Tibial artery (tissue), 4 donors: ENCODE data around the gene HSPBAP1.

Experiments
- DNase-seq, 2 donors: peaks; one replicate each; pipeline ENCODE4 v3.0.0-alpha.2; 2019
- H3K27ac ChIP-seq, 2 donors: fragments of 200-600 bp; sonication (generic) in 1 of 2; 1 replicate in 1 of 2; 2 replicates in 1 of 2; pipeline ENCODE4 v1.5.1; 2018 to 2019; ENCODE audit warnings: mild to moderate bottlenecking in 1 of 2
- H3K27me3 ChIP-seq, 2 donors: fragments of 200-600 bp; sonication (generic) in 1 of 2; one replicate each; pipeline versions ENCODE4 v1.5.1 to v1.6.0; 2016 to 2019
- H3K36me3 ChIP-seq, 3 donors: fragments of 200-600 bp; sonication (generic) in 2 of 3; one replicate each; pipeline ENCODE4 v1.5.1; 2016 to 2019; ENCODE audit warnings: mild to moderate bottlenecking in 2 of 3
- H3K4me1 ChIP-seq, 4 donors: fragments of 200-600 bp; sonication (generic) in 2 of 4; 1 replicate in 3 of 4; 2 replicates in 1 of 4; pipeline ENCODE4 v1.5.1; 2016 to 2019
- H3K4me3 ChIP-seq, 2 donors: fragments of 200-600 bp; sonication (generic) in 1 of 2; 1 replicate in 1 of 2; 2 replicates in 1 of 2; pipeline ENCODE4 v1.5.1; 2018 to 2019; ENCODE audit warnings: mild to moderate bottlenecking in 2 of 2
- H3K9me3 ChIP-seq, 3 donors: fragments of 200-600 bp; sonication (generic) in 1 of 3; one replicate each; pipeline ENCODE4 v1.5.1; 2016 to 2019
- CTCF ChIP-seq, 2 experiments: fragments of 200-600 bp in 1 of 2; fragments of 450-650 bp in 1 of 2; IDR thresholded peaks; one replicate each; pipeline ENCODE4 v1.5.1; 2017 to 2019; ENCODE audit warnings: antibody characterized with exemption in 2 of 2, mild to moderate bottlenecking in 1 of 2, moderate library complexity in 1 of 2
- intact Hi-C: fragments of 100-400 bp; cut with DNase I; formaldehyde crosslinking; loops from one replicate; pipeline ENCODE4 v1.15.0; 2023; ENCODE audit warnings: low total_unique reads

Gene HSPBAP1

GRCh38 chr3:122730240-122730639 lies 63.4 kb downstream of the HSPBAP1 start:
- DNase-seq = no peak
- H3K9me3 ChIP-seq = peaks cover 0 to 2% (median 0%) of the 10 kb centered on the region in 3 donors
- H3K4me1 ChIP-seq = no peaks in the 10 kb centered on the region
- H3K4me3 ChIP-seq = no peak overlapping the region
- no peak overlapping the region for H3K27ac ChIP-seq
- no peaks in the 10 kb centered on the region for H3K27me3 ChIP-seq
- intact Hi-C loops = no loop called here
- peaks cover 10 to 21% (median 13%) of the 10 kb centered on the region in 3 donors for H3K36me3 ChIP-seq
- TF ChIP-seq CTCF (IDR thresholded peaks at IDR 0.05) = no peak

GRCh38 chr3:122728756-122729514 lies 64.7 kb downstream of the HSPBAP1 start:
- DNase-seq = no peak
- no peak overlapping the region for H3K27ac ChIP-seq
- H3K27me3 ChIP-seq = no peaks in the 10 kb centered on the region
- peaks cover 0 to 2% (median 0%) of the 10 kb centered on the region in 3 donors for H3K9me3 ChIP-seq
- H3K4me1 ChIP-seq = no peaks in the 10 kb centered on the region
- no peak overlapping the region for H3K4me3 ChIP-seq
- TF ChIP-seq CTCF (IDR thresholded peaks at IDR 0.05) = no peak
- peaks cover 10 to 21% (median 13%) of the 10 kb centered on the region in 3 donors for H3K36me3 ChIP-seq
- intact Hi-C loops = no loop called here

- Histone ChIP-seq H3K36me3 (peaks cover 10 to 17% (median 11%) of the 10 kb centered on the region in 3 donors), H3K9me3 (no peaks in the 10 kb centered on the region), H3K27me3 (no peaks in the 10 kb centered on the region), H3K4me1 (no peaks in the 10 kb centered on the region), H3K27ac (no peak overlapping the region), H3K4me3 (no peak overlapping the region)
- intact Hi-C loops = no loop called here
- no peak for TF ChIP-seq CTCF (IDR thresholded peaks at IDR 0.05)
- no peak for DNase-seq
Measured at GRCh38 chr3:122728186-122728585, 65.4 kb downstream of the HSPBAP1 start.

GRCh38 chr3:122727766-122728165 lies 65.9 kb downstream of the HSPBAP1 start:
- Histone ChIP-seq H3K4me3 (no peak overlapping the region), H3K4me1 (no peaks in the 10 kb centered on the region), H3K27me3 (no peaks in the 10 kb centered on the region), H3K36me3 (peaks cover 10 to 20% (median 12%) of the 10 kb centered on the region in 3 donors), H3K27ac (no peak overlapping the region), H3K9me3 (no peaks in the 10 kb centered on the region)
- intact Hi-C loops = no loop called here
- no peak for DNase-seq
- no peak for TF ChIP-seq CTCF (IDR thresholded peaks at IDR 0.05)

- Histone ChIP-seq H3K27ac (no peak overlapping the region), H3K4me1 (no peaks in the 10 kb centered on the region), H3K36me3 (peaks cover 7 to 25% (median 12%) of the 10 kb centered on the region in 3 donors), H3K9me3 (no peaks in the 10 kb centered on the region), H3K4me3 (no peak overlapping the region), H3K27me3 (no peaks in the 10 kb centered on the region)
- no peak for TF ChIP-seq CTCF (IDR thresholded peaks at IDR 0.05)
- intact Hi-C loops = no loop called here
- no peak for DNase-seq
Measured at GRCh38 chr3:122727294-122727693, 66.3 kb downstream of the HSPBAP1 start.
